Measurements from ENCODE around the gene RAB6A. TPM values are rescaled to one million over a fixed set of nuclear protein-coding genes. Genes with fewer than 3 reads are reported as not detected.
"Not testable (repeated sequence)": the region's sequence is repeated elsewhere in the genome, so short reads cannot be mapped to it uniquely, and the experiment has no call there.

Gene RAB6A
- polyA plus RNA-seq, 3 donors = 99.4 to 110 (median 108) TPM

DNA sequence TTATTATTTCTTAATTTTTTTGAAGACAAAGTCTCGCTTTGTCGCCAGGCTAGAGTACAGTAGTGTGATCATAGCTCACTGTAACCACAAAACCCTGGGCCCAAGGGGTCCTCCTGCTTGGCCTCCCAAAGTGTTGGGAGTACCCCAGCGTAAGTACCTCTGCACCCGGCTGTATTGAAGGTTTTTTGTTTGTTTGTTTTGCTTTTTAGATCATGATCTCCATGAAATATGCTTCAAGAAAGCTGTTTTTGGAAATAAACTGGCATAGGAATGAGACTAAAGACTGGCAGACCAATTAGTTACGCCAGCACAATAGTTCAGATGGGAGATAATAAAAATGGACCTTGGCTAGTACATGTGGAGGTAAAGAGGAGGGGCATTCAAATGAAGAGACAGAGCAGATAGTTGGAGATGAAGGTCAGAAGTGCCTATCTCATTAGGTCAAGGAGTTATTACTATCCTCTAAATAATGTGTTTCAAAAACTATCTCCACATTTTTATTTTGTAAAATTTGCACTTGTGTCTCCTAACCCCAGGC is 22.7 kb upstream of the RAB6A start:
- no peak for DNase-seq

DNA sequence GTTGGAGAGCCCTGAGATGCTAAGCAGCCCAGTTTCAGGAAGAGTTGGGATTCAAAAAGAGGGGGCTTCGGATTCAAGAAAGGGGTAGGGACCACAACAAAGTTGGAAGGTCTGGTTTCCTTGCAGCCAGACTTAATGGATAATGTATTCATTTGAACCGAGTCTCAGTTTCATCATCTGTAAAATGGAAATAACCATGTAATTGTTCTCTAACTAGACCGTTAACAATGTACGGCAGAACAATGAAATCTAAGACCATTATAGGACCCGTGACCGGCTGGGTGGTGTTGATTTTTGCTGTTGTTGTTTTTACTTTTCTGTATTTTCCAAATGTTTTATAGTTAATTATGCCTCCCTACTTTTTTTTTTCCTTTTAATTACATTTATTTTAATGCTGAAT is 20.4 kb upstream of the RAB6A start:
- no peak for DNase-seq

- DNase-seq = peak; percentile 98
These were observed 18.4 kb upstream of the RAB6A start for GRCh38 chr11:73779084-73779902.

GRCh38 chr11:73770811-73771210 is 9.9 kb upstream of the RAB6A start:
- DNase-seq = not testable (repeated sequence)

GRCh38 chr11:73766763-73767162 is 5.9 kb upstream of the RAB6A start:
- DNase-seq = no peak

- DNase-seq = no peak
These were observed 1.9 kb upstream of the RAB6A start for GRCh38 chr11:73762732-73763131.

- DNase-seq = no peak
These were observed 600 bp upstream of the RAB6A start for GRCh38 chr11:73761403-73761945.

DNA sequence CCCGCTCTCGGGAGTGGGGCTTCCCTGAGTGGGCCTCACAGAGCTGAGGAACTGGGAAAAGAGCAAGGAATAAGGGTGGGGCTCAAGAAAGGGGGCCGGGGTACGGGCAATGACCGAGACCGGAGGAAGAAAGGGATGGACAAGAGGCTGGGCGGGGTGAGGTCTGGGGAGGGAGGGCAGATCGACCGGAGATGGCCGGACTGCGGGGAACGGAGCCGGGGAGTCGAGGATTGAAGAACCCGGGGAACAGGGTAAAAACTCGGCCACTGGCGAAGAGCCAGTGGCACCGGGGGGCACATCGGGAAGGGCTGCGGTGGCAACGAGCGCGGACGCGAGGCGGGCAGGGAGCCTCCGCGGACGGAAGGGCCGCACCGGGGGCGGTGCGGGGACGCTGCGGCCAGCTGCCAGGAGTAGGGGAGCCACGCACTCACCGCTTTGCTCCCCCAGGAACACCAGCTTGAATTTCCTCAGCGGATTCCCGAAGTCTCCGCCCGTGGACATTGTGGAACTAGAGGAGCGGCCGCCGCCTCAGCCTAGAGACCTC is 667 bp downstream of the RAB6A start:
- peak; percentile 47 for DNase-seq

- DNase-seq = peak; percentile 33
These were observed 1.2 kb downstream of the RAB6A start for GRCh38 chr11:73759610-73760134.

DNA sequence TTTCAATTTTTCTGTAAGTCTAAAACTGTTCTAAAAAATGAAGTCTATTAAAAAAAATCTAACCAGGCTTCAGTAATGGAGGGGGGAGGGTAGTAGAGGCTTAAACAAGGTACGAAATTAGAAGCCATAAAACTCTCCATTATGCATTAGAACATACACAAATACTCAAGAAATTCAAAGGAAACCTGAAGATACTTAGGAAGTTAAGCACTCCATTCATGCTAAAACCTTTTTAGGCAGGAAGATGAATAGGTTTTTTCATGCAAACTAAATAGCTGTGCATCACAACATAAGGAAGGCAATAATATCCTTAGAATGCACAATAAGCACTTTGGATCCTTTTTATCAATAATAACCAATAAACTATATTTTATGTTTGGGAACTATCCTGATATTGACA is 2.4 kb downstream of the RAB6A start:
- no peak for DNase-seq

DNA sequence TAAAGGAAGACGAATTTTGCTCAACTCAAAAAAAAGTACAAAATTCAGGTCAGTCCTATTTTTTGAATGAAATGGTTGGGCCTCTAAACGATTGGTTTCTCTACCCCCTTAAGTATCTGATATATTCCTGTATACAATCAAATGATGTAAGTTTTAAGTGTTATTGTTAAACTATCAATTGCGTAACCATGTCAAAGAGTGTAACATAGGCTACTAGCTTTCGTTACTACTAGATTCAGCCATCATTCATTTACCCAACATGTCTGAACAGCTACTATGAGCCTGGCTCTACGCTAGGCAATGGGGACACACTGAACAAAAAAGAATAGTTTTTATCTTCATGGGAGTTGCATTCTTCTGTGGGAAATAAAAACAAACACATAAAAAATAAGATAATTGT is 3.3 kb downstream of the RAB6A start:
- DNase-seq = no peak

- DNase-seq = no peak
These were observed 5.2 kb downstream of the RAB6A start for GRCh38 chr11:73755670-73756069.

GRCh38 chr11:73753938-73754337 is 6.9 kb downstream of the RAB6A start:
- DNase-seq = no peak

DNA sequence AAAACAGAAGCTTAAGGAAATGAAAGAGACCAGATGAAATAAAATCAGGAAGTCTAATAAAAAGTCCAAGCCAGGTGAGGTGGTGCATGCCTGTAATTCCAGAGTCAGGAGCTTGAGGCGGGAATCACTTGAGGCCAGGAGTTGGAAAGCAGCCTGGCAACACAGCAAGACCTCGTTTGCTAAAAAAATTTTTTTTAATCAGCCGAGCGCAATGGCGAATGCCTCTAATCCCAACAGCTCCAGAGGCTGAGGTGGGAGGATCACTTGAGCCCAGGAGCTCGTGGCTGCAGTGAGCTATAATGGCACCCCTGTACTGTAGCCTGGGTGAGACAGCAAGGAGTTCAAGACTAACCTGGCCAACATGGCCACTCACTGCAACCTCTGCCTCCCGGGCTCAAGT is 8.0 kb downstream of the RAB6A start:
- no peak for DNase-seq

GRCh38 chr11:73752216-73752867 is 8.5 kb downstream of the RAB6A start:
- no peak for DNase-seq

DNA sequence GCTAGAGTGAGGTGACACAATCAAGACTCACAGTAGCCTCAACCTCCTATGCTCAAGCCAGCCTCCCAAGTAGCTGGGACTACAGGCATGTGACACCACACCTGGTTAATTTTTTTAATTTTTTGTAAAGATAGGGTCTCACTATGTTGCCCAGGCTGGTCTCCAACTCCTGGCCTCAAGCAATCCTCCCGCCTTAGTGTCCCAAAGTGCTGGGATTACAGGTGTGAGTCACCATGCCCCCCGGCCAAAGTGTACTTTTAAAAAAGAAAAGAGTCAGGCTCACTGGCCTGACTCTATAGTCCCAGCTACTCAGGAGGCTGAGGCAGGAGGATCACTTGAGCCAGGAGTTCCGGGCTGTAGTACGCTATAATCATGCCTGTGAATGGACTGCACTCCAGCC is 10.0 kb downstream of the RAB6A start:
- DNase-seq = not testable (repeated sequence)

DNA sequence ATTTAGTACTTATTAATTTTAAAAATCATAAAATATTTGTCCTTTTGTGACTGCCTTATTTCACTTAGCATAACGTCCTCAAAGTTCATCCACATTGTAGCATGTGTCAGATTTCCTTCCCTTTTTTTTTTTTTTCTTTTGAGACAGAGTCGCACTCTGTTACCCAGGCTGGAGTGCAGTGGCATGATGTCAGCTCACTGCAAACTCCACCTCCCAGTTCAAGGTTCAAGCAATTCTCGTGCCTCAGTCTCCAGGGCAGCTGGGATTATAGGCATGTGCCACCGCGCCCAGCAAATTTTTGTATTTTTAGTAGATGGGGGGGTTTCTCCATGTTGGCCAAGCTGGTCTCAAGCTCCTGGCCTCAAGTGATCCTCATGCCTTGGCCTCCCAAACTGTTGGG is 10.6 kb downstream of the RAB6A start:
- DNase-seq = no peak

- no peak for DNase-seq
These were observed 11.8 kb downstream of the RAB6A start for GRCh38 chr11:73749118-73749517.

DNA sequence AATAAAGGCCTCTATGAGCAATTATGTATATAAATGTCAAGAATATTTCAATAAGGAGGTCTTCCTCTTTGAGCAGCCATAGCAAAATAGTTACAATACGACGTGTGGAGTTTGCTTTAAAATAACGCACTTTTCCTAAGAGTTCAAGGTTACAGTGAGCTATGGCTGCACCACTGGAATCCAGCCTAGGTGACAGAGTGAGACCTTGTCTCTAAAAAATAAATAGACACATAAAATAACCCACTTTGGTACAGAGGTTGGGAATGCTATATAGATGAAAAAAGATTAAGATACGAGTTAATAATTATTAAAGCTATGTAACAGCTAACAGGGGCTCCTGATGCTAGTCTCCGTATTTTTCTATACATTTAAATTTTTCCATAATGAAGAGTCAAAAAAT is 12.6 kb downstream of the RAB6A start:
- no peak for DNase-seq

- no peak for DNase-seq
These were observed 13.1 kb downstream of the RAB6A start for GRCh38 chr11:73747762-73748161.

- no peak for DNase-seq
These were observed 14.2 kb downstream of the RAB6A start for GRCh38 chr11:73746701-73747100.

DNA sequence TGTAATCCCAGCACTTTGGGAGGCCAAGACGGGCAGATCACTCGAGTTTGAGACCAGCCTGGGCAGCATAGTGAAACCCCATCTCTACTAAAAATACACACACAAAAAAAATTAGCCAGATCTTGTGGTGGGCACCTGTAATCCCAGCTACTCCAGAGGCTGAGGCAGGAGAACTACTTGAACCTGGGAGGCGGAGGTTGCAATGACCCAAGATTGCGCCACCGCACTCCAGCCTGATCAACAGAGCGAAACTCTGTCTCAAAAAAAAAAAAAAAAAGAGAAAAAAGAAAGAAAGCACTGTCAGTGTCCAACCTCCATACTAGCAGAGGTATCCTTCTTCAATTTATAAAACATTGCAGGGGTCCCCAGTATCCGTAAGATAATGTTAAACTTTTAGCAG is 17.8 kb downstream of the RAB6A start:
- DNase-seq = no peak
